Sigmoid colon (tissue), 7 donors: Measurements from ENCODE around the gene TCF25. TPM values are rescaled to one million over a fixed set of nuclear protein-coding genes. Genes with fewer than 3 reads are reported as not detected.
A peak's percentile ranks its signal among the peaks of the same experiment; 100 is the strongest.

Source experiments
- DNase-seq: peaks from one replicate; pipeline ENCODE4 v3.0.0-alpha.2; 2019
- H3K27ac ChIP-seq, 4 donors: fragments of 200-600 bp; sonication (generic); one replicate each; pipeline ENCODE4 v1.5.1; 2016 to 2019; ENCODE audit warnings: mild to moderate bottlenecking in 1 of 4
- H3K27me3 ChIP-seq, 3 donors: fragments of 200-600 bp; sonication (generic); one replicate each; pipeline ENCODE4 v1.5.1; 2019; ENCODE audit warnings: mild to moderate bottlenecking in 1 of 3
- H3K36me3 ChIP-seq, 4 donors: fragments of 200-600 bp; sonication (generic); one replicate each; pipeline ENCODE4 v1.5.1; 2016 to 2019
- H3K4me1 ChIP-seq, 4 donors: fragments of 200-600 bp; sonication (generic); one replicate each; pipeline ENCODE4 v1.5.1; 2017 to 2019
- H3K4me3 ChIP-seq, 4 donors: fragments of 200-600 bp; sonication (generic); one replicate each; pipeline ENCODE4 v1.5.1; 2017 to 2019; ENCODE audit warnings: mild to moderate bottlenecking in 2 of 4, moderate library complexity in 1 of 4
- H3K9me3 ChIP-seq, 4 donors: fragments of 200-600 bp in 3 of 4; sonication (generic) in 3 of 4; one replicate each; pipeline versions ENCODE4 v1.5.1 to v1.6.1; 2013 to 2019
- EP300 ChIP-seq, 4 donors: sonication (generic); formaldehyde crosslinking; IDR thresholded peaks; one replicate each; pipeline ENCODE4 v1.6.1; 2017; ENCODE audit warnings: antibody characterized with exemption in 4 of 4
- POLR2A ChIP-seq, 2 donors: fragments of 450-650 bp; IDR thresholded peaks; one replicate each; pipeline ENCODE4 v1.6.1; 2016; ENCODE audit warnings: antibody characterized with exemption in 2 of 2, mild to moderate bottlenecking in 2 of 2, moderate library complexity in 2 of 2
- POLR2AphosphoS5 ChIP-seq, 4 donors: sonication (generic); formaldehyde crosslinking; IDR thresholded peaks; one replicate each; pipeline ENCODE4 v1.6.1; 2017; ENCODE audit warnings: antibody characterized with exemption in 4 of 4
- WGBS, 2 donors: extraction: QIAGEN DNeasy Blood & Tissue Kit; methylation state at CpG; one replicate each; pipeline ENCODE4 v1.1.7; 2013; 5-methylcytosine and 5-hydroxymethylcytosine counted together
- intact Hi-C: fragments of 100-400 bp; cut with DNase I; formaldehyde crosslinking; loops from one replicate; pipeline ENCODE4 v1.15.1; 2023
- polyA plus RNA-seq, 3 donors: library from polyadenylated mRNA; stranded (reverse); fragments of 200-250 nt; gene quantifications; one replicate each; pipeline ENCODE4 v1.2.3, GENCODE V29; 2013
- total RNA-seq, 4 donors: library from RNA; depleted of rRNA; stranded (reverse); fragments of >200 nt; gene quantifications; one replicate each; pipeline ENCODE4 v1.1.0, GENCODE V29; 2016
- TF ChIP-seq, protein P1 (sequence below), 4 experiments: fragments of 450-650 bp in 3 of 4; fragments of 200-600 bp in 1 of 4; IDR thresholded peaks; one replicate each; pipeline ENCODE4 v1.5.1; 2016 to 2019; ENCODE audit warnings: antibody characterized with exemption in 4 of 4, mild to moderate bottlenecking in 3 of 4, moderate library complexity in 2 of 4
- donor health status: healthy with polysubstance abuse.
- donor health status: Bipolar disorder and iron deficiency.
- donor health status: healthy.

Gene TCF25
- total and polyA plus RNA-seq, 7 donors = 89.7 to 244 (median 132) TPM

DNA sequence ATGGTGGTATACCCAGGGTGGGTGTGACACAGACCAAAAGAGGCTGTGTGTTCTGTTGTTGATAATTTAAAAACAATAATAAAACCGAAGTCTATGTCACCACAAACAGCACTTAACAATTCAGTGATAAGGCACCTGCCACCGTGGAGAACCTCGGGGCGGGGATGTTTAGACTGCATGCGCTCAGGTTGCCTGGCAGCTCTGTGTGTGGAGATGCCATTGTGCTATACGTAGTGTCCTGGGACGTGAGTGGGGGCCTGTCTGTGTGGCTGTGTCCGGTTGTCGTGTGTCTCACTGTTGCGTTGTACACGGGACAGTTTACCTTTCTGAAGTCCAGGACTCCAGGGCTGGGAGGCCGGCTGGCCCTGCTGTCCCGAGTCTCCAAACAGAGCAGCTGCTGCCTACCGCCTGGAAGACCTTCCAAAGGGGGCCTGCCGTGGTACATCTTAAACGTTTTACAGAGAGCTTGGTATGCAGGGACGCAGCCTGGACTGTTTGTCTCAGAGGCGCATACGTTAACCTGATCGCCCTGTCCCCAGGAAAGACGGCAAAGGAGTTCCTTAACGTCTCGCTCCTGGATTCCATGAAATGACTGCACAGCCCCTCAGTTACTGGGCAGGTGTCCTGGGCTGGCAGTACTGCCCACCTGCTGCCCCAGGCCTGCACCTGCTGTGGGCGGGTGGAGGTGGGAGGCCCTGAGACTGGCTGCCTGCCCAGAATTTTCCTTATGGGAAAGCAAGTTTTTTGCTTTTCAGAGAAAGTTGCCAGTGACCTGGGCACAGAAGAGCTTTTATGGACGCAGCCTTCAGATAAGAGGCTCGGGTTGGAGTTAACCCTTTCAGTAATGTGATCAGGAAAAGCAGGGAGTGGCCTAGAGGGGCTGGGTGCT lies 26.1 kb upstream of the TCF25 start:
- 15 to 58% methylated on average over 26 of the region's 26 CpGs for WGBS, 2 donors
- Histone ChIP-seq H3K36me3 (no peaks in the 10 kb centered on the region), H3K4me3 (no peak overlapping the region), H3K27me3 (no peaks in the 10 kb centered on the region), H3K4me1 (no peaks in the 10 kb centered on the region), H3K27ac (no peak overlapping the region), H3K9me3 (no peaks in the 10 kb centered on the region)
- intact Hi-C loops = no loop called here
- no peak for DNase-seq
- TF ChIP-seq POLR2A (IDR thresholded peaks at IDR 0.05) = no peak
- no peak for TF ChIP-seq POLR2AphosphoS5 (IDR thresholded peaks at IDR 0.05)
- TF ChIP-seq EP300 (IDR thresholded peaks at IDR 0.05) = no peak
- TF ChIP-seq, protein P1, sequence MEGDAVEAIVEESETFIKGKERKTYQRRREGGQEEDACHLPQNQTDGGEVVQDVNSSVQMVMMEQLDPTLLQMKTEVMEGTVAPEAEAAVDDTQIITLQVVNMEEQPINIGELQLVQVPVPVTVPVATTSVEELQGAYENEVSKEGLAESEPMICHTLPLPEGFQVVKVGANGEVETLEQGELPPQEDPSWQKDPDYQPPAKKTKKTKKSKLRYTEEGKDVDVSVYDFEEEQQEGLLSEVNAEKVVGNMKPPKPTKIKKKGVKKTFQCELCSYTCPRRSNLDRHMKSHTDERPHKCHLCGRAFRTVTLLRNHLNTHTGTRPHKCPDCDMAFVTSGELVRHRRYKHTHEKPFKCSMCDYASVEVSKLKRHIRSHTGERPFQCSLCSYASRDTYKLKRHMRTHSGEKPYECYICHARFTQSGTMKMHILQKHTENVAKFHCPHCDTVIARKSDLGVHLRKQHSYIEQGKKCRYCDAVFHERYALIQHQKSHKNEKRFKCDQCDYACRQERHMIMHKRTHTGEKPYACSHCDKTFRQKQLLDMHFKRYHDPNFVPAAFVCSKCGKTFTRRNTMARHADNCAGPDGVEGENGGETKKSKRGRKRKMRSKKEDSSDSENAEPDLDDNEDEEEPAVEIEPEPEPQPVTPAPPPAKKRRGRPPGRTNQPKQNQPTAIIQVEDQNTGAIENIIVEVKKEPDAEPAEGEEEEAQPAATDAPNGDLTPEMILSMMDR (IDR thresholded peaks at IDR 0.05) = no peak

DNA sequence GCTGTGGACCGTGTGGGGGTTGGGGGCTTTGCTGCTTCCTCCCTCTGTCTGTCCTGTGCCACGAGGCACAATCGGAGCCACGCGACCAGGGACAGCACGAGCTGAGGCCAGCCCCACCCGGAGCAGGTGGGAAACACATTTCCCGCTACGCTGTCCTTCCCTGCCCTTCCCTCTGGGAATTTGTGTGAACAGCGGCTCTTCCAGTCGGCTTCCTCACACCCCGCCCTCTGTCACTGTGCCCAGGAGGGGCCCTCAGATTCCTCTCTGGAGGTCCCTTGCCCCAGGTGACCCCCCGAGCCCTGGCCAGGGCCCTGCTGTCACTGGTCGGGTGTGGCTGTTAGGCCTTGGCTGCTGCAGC lies 25.5 kb upstream of the TCF25 start:
- no peaks in the 10 kb centered on the region for H3K36me3 ChIP-seq
- intact Hi-C loops = no loop called here
- H3K4me1 ChIP-seq = no peaks in the 10 kb centered on the region
- no peak overlapping the region for H3K27ac ChIP-seq
- no peak for DNase-seq
- 11 to 70% methylated on average over 14 of the region's 14 CpGs for WGBS, 2 donors
- H3K27me3 ChIP-seq = no peaks in the 10 kb centered on the region
- no peaks in the 10 kb centered on the region for H3K9me3 ChIP-seq
- no peak overlapping the region for H3K4me3 ChIP-seq
- TF ChIP-seq POLR2A (IDR thresholded peaks at IDR 0.05) (no peak), POLR2AphosphoS5 (IDR thresholded peaks at IDR 0.05) (no peak), EP300 (IDR thresholded peaks at IDR 0.05) (no peak)
- TF ChIP-seq, protein P1 (IDR thresholded peaks at IDR 0.05) = no peak

DNA sequence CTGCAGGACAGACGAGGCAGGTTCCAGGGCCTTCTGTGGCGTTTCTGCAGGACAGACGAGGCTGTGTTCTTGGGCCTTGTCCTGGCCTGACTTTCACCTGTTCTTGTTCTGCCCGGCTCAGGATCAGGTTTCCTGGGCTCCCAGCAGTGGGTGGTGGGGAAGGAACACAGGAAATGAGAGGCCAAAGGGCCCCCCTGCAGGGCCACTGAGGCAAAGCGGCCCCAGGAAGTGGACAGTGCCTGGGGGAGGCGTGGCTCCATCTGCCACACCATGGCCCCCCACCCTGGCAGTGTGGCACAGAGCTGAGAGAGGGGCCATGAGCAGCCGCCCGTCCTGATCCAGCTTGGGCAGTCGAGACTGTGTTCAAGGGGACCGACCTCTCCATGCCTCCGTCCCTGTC lies 24.4 kb upstream of the TCF25 start:
- no peak for DNase-seq
- Histone ChIP-seq H3K36me3 (no peaks in the 10 kb centered on the region), H3K4me3 (no peak overlapping the region), H3K27me3 (no peaks in the 10 kb centered on the region), H3K4me1 (no peaks in the 10 kb centered on the region), H3K9me3 (no peaks in the 10 kb centered on the region), H3K27ac (no peak overlapping the region)
- intact Hi-C loops = no loop called here
- TF ChIP-seq EP300 (IDR thresholded peaks at IDR 0.05) (no peak), POLR2A (IDR thresholded peaks at IDR 0.05) (no peak), POLR2AphosphoS5 (IDR thresholded peaks at IDR 0.05) (no peak)
- TF ChIP-seq, protein P1 (IDR thresholded peaks at IDR 0.05) = no peak
- 84 to 88% methylated on average over 11 of the region's 11 CpGs for WGBS, 2 donors

DNA sequence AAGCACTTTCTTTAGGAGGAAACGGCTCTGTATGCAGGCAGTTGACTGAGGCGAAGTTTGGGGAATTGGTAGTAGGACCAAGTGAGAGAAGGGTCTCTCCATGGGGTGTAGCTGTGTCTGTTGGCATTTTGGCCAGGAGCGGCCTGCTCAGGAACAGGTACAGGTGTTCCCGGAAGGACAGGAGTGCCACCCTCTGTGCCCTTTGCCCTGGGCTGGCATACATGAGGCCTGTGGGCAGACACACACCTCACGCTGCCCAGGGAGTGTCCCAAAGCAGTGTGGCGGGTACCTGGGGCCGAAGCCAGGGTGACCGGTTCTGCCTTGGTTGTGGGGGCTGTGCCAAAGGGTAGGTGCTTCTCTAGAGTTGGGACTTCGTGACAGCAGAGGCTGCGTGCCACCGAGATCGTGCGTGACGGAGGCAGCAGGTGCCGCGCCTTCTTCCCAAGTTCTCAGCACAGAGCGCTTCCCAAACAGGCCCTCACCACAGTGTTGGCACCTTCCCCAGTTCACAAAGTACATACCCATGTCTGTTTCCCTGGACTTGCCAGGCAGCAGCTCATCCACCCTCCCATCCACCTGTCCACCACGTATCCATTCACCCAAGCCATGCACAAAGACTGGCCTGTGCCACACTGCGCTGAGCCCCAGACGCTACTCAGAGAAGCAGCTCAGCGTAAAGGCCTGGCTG lies 19.9 kb upstream of the TCF25 start:
- intact Hi-C loops = no loop called here
- WGBS, 2 donors = 32 to 72% methylated on average over 21 of the region's 21 CpGs
- H3K36me3 ChIP-seq = no peaks in the 10 kb centered on the region
- H3K4me3 ChIP-seq = no peak overlapping the region
- H3K4me1 ChIP-seq = no peaks in the 10 kb centered on the region
- H3K27me3 ChIP-seq = no peaks in the 10 kb centered on the region
- DNase-seq = no peak
- TF ChIP-seq, protein P1 (IDR thresholded peaks at IDR 0.05) = no peak
- TF ChIP-seq POLR2AphosphoS5 (IDR thresholded peaks at IDR 0.05) (no peak), POLR2A (IDR thresholded peaks at IDR 0.05) (peak in 1 of 2 donors; percentile 24)
- no peak overlapping the region for H3K27ac ChIP-seq
- H3K9me3 ChIP-seq = no peaks in the 10 kb centered on the region
